Neural cell (in vitro differentiated cells): ENCODE measurements around the gene FARP1. TPM values are rescaled to one million over a fixed set of nuclear protein-coding genes. Genes with fewer than 3 reads are reported as not detected.

Source experiments
- H2AFZ ChIP-seq: fragments of 200-600, 300-800 bp; sonication (generic), shearing (Covaris generic); 2 replicates; pipeline ENCODE4 v1.6.0; 2014; ENCODE audit warnings: low read depth, mild to moderate bottlenecking, antibody characterized with exemption, low read length, moderate library complexity
- H3F3A ChIP-seq: fragments of 200-600 bp; shearing (Covaris generic); 2 replicates; pipeline ENCODE4 v1.6.1; 2016; ENCODE audit warnings: mild to moderate bottlenecking, moderate library complexity, mixed read lengths, antibody characterized with exemption, low read length; ENCODE audit not compliant: insufficient read depth, poor library complexity, severe bottlenecking
- H3K27ac ChIP-seq: fragments of 200-600, 300-800 bp; sonication (generic), shearing (Covaris generic); 2 replicates; pipeline ENCODE4 v1.5.1; 2014; ENCODE audit warnings: mild to moderate bottlenecking, low read length, moderate library complexity
- H3K27me3 ChIP-seq: fragments of 300-800, 200-600 bp; sonication (generic), shearing (Covaris generic); 2 replicates; pipeline ENCODE4 v1.6.0; 2014; ENCODE audit warnings: mild to moderate bottlenecking, low read depth, low read length, moderate library complexity; ENCODE audit not compliant: insufficient read depth
- H3K36me3 ChIP-seq: fragments of 300-800, 200-600 bp; sonication (generic), shearing (Covaris generic); 2 replicates; pipeline ENCODE4 v1.5.1; 2014; ENCODE audit warnings: mild to moderate bottlenecking, antibody characterized with exemption, low read length, moderate library complexity; ENCODE audit not compliant: insufficient read depth
- H3K4me2 ChIP-seq: fragments of 300-800, 200-600 bp; sonication (generic), shearing (Covaris generic); 2 replicates; pipeline ENCODE4 v1.6.0; 2014; ENCODE audit warnings: mild to moderate bottlenecking, low read length
- H3K4me3 ChIP-seq: fragments of 300-800, 200-600 bp; sonication (generic), shearing (Covaris generic); 2 replicates; pipeline ENCODE4 v1.5.1; 2014; ENCODE audit warnings: mild to moderate bottlenecking, low read length, moderate library complexity
- H3K79me2 ChIP-seq: fragments of 200-600 bp; shearing (Covaris generic); replicated peaks from 2 replicates; pipeline ENCODE4 v1.6.0; 2014; ENCODE audit warnings: mild to moderate bottlenecking, low read length, moderate library complexity; ENCODE audit not compliant: insufficient read depth
- H3K9ac ChIP-seq: fragments of 300-800, 200-600 bp; sonication (generic), shearing (Covaris generic); 2 replicates; pipeline ENCODE4 v1.6.1; 2016; ENCODE audit warnings: mild to moderate bottlenecking, low read length, mixed read lengths
- H3K9me2 ChIP-seq: fragments of 200-600 bp; shearing (Covaris generic); 2 replicates; pipeline ENCODE4 v1.6.1; 2016; ENCODE audit warnings: mild to moderate bottlenecking, low read length, mixed read lengths; ENCODE audit not compliant: insufficient read depth
- H3K9me3 ChIP-seq: fragments of 200-600, 300-800 bp; sonication (generic), shearing (Covaris generic); 2 replicates; pipeline ENCODE4 v1.6.1; 2016; ENCODE audit warnings: mild to moderate bottlenecking, mixed run types, low read length, moderate library complexity, mixed read lengths
- H4K20me1 ChIP-seq: fragments of 200-600 bp; shearing (Covaris generic); 2 replicates; pipeline ENCODE4 v1.6.1; 2016; ENCODE audit warnings: mild to moderate bottlenecking, mixed run types; ENCODE audit not compliant: insufficient read depth
- EP300 ChIP-seq: fragments of 450-650 bp; conservative IDR thresholded peaks from 2 replicates; pipeline ENCODE4 v1.6.1; 2014; ENCODE audit warnings: antibody characterized with exemption, mild to moderate bottlenecking, moderate library complexity; ENCODE audit not compliant: poor library complexity, severe bottlenecking
- EZH2 ChIP-seq: fragments of 200-600, 300-800 bp; shearing (Covaris generic), sonication (generic); IDR thresholded peaks from 2 replicates; pipeline ENCODE4 v1.6.1; 2014; ENCODE audit warnings: antibody characterized with exemption, low read length, borderline replicate concordance, mild to moderate bottlenecking; ENCODE audit not compliant: insufficient read depth, poor library complexity, severe bottlenecking
- MXI1 ChIP-seq: fragments of 450-650 bp; conservative IDR thresholded peaks from 2 replicates; pipeline ENCODE4 v1.6.1; 2014; ENCODE audit warnings: antibody characterized with exemption, mild to moderate bottlenecking; ENCODE audit not compliant: poor library complexity, severe bottlenecking
- POLR2AphosphoS5 ChIP-seq: IDR thresholded peaks from 2 replicates; pipeline ENCODE4 v1.6.1; 2012
- RAD21 ChIP-seq: fragments of 450-650 bp; conservative IDR thresholded peaks from 2 replicates; pipeline ENCODE4 v1.6.1; 2014; ENCODE audit warnings: antibody characterized with exemption, mild to moderate bottlenecking, moderate library complexity
- REST ChIP-seq: IDR thresholded peaks from 2 replicates; pipeline ENCODE4 v1.6.1; 2012; ENCODE audit warnings: borderline replicate concordance
- SMC3 ChIP-seq: fragments of 450-650 bp; conservative IDR thresholded peaks from 2 replicates; pipeline ENCODE4 v1.6.1; 2014; ENCODE audit warnings: antibody characterized with exemption, mild to moderate bottlenecking, moderate library complexity; ENCODE audit not compliant: poor library complexity
- TAF1 ChIP-seq: IDR thresholded peaks from 2 replicates; pipeline ENCODE4 v1.6.1; 2012; ENCODE audit warnings: low read depth
- polyA plus RNA-seq: library from polyadenylated mRNA; depleted of rRNA; stranded (reverse); fragments of >200 nt; gene quantifications from 2 replicates; pipeline ENCODE4 v1.2.3, GENCODE V29; 2014
- TF ChIP-seq, protein P1 (sequence below): fragments of 450-650 bp; IDR thresholded peaks from 2 replicates; pipeline ENCODE4 v1.5.1; 2014; ENCODE audit warnings: antibody characterized with exemption, mild to moderate bottlenecking, moderate library complexity; ENCODE audit not compliant: poor library complexity, severe bottlenecking

Gene FARP1
- polyA plus RNA-seq, 1 donor from 2014 or later, result 19.7 TPM

DNA sequence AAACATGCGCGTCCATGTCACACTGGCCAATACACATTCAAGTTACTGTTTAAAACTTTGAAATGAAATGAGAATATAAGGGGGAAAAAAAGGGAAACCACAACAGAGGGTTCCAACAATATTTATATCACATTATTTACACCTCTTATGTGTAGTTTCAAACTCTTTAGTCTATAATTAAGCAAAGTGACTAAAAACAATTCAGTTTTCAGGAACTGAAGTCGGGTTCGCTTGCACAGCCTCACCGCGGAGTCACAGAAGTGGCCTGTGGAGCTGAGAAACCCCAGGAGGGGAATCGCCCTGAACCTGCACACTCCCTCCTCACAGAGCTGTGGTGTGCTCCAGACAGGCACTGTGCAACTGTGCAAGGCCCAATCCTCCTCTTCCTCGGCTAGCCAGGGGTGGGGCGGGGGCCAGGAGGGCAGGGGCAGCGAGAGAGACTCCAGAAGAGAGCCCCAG, 358.1 kb downstream of the FARP1 start:
- Histone ChIP-seq H3K27ac (no peak overlapping the region), H3K4me2 (no peak overlapping the region)

DNA sequence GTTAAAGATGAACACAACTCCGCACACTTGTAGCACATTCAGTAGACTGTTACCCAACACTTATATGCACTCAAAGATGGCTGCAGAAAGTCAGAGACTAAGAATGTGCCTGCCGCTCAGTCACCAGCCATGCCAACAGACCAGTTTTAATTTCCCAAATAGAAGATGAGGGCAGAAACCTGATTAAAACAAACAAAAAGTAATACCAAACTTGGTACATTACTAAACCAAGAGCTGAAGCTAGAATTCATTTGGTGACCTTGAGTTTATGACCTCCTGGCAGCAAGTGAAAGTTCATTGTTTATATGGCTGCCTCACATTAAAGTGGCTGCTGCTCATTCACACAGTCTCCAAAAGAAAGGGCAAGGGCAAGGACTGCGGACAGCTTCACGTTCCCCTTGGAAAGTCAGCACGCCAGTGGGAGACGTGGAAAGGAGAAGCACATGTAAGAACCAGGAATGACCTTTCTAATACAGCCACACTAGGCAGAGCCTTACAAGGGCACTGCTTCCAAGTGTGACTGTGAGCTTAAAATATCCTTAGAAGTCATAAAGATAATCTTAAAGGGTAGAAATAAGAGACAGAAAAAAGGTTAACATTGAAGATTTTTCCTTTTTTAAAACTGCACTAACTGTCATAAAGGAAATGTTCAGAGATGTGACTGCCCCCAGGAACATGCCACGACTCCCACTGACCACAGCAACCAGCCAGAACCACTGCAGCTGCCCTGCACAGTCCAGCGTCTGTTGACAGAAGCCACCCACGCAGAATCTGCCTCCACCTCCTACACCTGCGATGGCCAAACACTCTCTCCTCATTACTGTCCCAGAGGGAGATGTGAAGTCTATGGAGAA, 360.5 kb downstream of the FARP1 start:
- Histone ChIP-seq H3K4me3 (no peak overlapping the region), H3K9ac (no peak overlapping the region), H2AFZ (no peak overlapping the region), H4K20me1 (no peaks in the 10 kb centered on the region), H3K4me2 (no peak overlapping the region), H3F3A (no peaks in the 10 kb centered on the region), H3K9me3 (no peaks in the 10 kb centered on the region), H3K9me2 (no peaks in the 10 kb centered on the region), H3K27ac (no peak overlapping the region), H3K27me3 (no peaks in the 10 kb centered on the region), H3K79me2 (no peaks in the 10 kb centered on the region), H3K36me3 (no peaks in the 10 kb centered on the region)
- no peak for TF ChIP-seq SMC3
- TF ChIP-seq EZH2, result no peak
- no peak for TF ChIP-seq EP300
- no peak for TF ChIP-seq POLR2AphosphoS5
- no peak for TF ChIP-seq RAD21
- TF ChIP-seq MXI1, result no peak
- TF ChIP-seq, protein P1, sequence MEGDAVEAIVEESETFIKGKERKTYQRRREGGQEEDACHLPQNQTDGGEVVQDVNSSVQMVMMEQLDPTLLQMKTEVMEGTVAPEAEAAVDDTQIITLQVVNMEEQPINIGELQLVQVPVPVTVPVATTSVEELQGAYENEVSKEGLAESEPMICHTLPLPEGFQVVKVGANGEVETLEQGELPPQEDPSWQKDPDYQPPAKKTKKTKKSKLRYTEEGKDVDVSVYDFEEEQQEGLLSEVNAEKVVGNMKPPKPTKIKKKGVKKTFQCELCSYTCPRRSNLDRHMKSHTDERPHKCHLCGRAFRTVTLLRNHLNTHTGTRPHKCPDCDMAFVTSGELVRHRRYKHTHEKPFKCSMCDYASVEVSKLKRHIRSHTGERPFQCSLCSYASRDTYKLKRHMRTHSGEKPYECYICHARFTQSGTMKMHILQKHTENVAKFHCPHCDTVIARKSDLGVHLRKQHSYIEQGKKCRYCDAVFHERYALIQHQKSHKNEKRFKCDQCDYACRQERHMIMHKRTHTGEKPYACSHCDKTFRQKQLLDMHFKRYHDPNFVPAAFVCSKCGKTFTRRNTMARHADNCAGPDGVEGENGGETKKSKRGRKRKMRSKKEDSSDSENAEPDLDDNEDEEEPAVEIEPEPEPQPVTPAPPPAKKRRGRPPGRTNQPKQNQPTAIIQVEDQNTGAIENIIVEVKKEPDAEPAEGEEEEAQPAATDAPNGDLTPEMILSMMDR, result no peak
- no peak for TF ChIP-seq TAF1

More for the DNA sequence above, 358.1 kb downstream of the FARP1 start:
- no peaks in the 10 kb centered on the region for H3K9me3 ChIP-seq
- no peak overlapping the region for H3K4me3 ChIP-seq
- H3F3A ChIP-seq, result no peaks in the 10 kb centered on the region
- no peak overlapping the region for H3K9ac ChIP-seq
- H3K79me2 ChIP-seq, result no peaks in the 10 kb centered on the region
- H4K20me1 ChIP-seq, result no peaks in the 10 kb centered on the region
- H3K36me3 ChIP-seq, result no peaks in the 10 kb centered on the region
- TF ChIP-seq EP300, result no peak
- TF ChIP-seq RAD21, result no peak
- TF ChIP-seq TAF1, result no peak
- no peak for TF ChIP-seq POLR2AphosphoS5
- TF ChIP-seq MXI1, result no peak
- TF ChIP-seq SMC3, result no peak
- TF ChIP-seq, protein P1, result no peak
- TF ChIP-seq REST, result no peak
- TF ChIP-seq EZH2, result no peak
- H2AFZ ChIP-seq, result no peak overlapping the region
- H3K9me2 ChIP-seq, result no peaks in the 10 kb centered on the region
- H3K27me3 ChIP-seq, result no peaks in the 10 kb centered on the region
